GM13977 (cell line): ENCODE measurements around the gene COMMD1.

ENCODE experiments used
- DNase-seq: peaks from one replicate; pipeline ENCODE4 v3.0.0; 2012; ENCODE audit warnings: low spot score
- CTCF ChIP-seq: IDR thresholded peaks from 2 replicates; pipeline ENCODE4 v1.5.1; 2012; ENCODE audit warnings: mild to moderate bottlenecking, control low read depth; ENCODE audit not compliant: insufficient read depth; ENCODE audit errors: extremely low read depth, missing control alignments
- in situ Hi-C: fragments of 300-500 bp; cut with MboI; formaldehyde crosslinking; loops from one replicate; pipeline ENCODE4 v1.12.0; 2022; ENCODE audit warnings: low sequenced_read_pairs, low pct_unique_long_range_greater_than_20kb, mixed read lengths, inconsistent platforms; ENCODE audit not compliant: unreplicated experiment

Gene COMMD1

GRCh38 chr2:62013641-62014040, 108.2 kb downstream of the COMMD1 start:
- in situ Hi-C loops = no loop called here
- TF ChIP-seq CTCF = no peak
- no peak for DNase-seq

- in situ Hi-C loops = no loop called here
- no peak for TF ChIP-seq CTCF
- no peak for DNase-seq
These were observed 108.6 kb downstream of the COMMD1 start for GRCh38 chr2:62014102-62014501.

- TF ChIP-seq CTCF = no peak
- in situ Hi-C loops = no loop called here
- DNase-seq = no peak
These were observed 111.5 kb downstream of the COMMD1 start for GRCh38 chr2:62016957-62017356.

- no peak for TF ChIP-seq CTCF
- in situ Hi-C loops = no loop called here
- no peak for DNase-seq
These were observed 124.4 kb downstream of the COMMD1 start for GRCh38 chr2:62029910-62030309.

GRCh38 chr2:62030902-62031301, 125.4 kb downstream of the COMMD1 start:
- no peak for DNase-seq
- in situ Hi-C loops = no loop called here
- no peak for TF ChIP-seq CTCF

GRCh38 chr2:62032096-62032495, 126.6 kb downstream of the COMMD1 start:
- in situ Hi-C loops = no loop called here
- DNase-seq = no peak
- no peak for TF ChIP-seq CTCF

- DNase-seq = no peak
- in situ Hi-C loops = no loop called here
- no peak for TF ChIP-seq CTCF
These were observed 129.2 kb downstream of the COMMD1 start for GRCh38 chr2:62034715-62035114.
